Mesenchymal stem cell (in vitro differentiated cells and primary cell): ENCODE data around the gene SMIM41.

ENCODE experiments used
- DNase-seq: peaks from one replicate; pipeline ENCODE4 v3.0.0-alpha.2; 2013
- H2AFZ ChIP-seq: one replicate; pipeline ENCODE4 v1.6.1; 2013; ENCODE audit warnings: low read depth, mild to moderate bottlenecking, control low read depth, inconsistent platforms, low read length, moderate library complexity
- H2AK5ac ChIP-seq: 2 replicates; pipeline ENCODE4 v1.6.1; 2013; ENCODE audit warnings: low read length, moderate library complexity, mild to moderate bottlenecking, inconsistent platforms; ENCODE audit not compliant: severe bottlenecking
- H2BK120ac ChIP-seq: one replicate; pipeline ENCODE4 v1.6.1; 2013; ENCODE audit warnings: low read depth, mild to moderate bottlenecking, inconsistent platforms, low read length, moderate library complexity
- H2BK12ac ChIP-seq, 2 experiments: one replicate each; pipeline ENCODE4 v1.6.1; 2013; ENCODE audit warnings: inconsistent platforms in 2 of 2, low read length in 2 of 2, mild to moderate bottlenecking in 2 of 2, moderate library complexity in 2 of 2, control low read depth in 1 of 2
- H2BK15ac ChIP-seq: one replicate; pipeline ENCODE4 v1.6.1; 2013; ENCODE audit warnings: mild to moderate bottlenecking, low read depth, inconsistent platforms; ENCODE audit not compliant: poor library complexity, severe bottlenecking
- H2BK5ac ChIP-seq: 2 replicates; pipeline ENCODE4 v1.6.1; 2013; ENCODE audit warnings: low read depth, mild to moderate bottlenecking, low read length, control low read depth, inconsistent platforms; ENCODE audit not compliant: poor library complexity, severe bottlenecking
- H3K14ac ChIP-seq, 2 experiments: one replicate each; pipeline ENCODE4 v1.6.1; 2013; ENCODE audit warnings: inconsistent platforms in 2 of 2, low read length in 2 of 2, control low read depth in 1 of 2, mild to moderate bottlenecking in 1 of 2, moderate library complexity in 1 of 2
- H3K18ac ChIP-seq, 2 experiments: one replicate each; pipeline ENCODE4 v1.6.1; 2013; ENCODE audit warnings: inconsistent platforms in 2 of 2, low read length in 2 of 2, control low read depth in 1 of 2, low read depth in 1 of 2, mild to moderate bottlenecking in 1 of 2
- H3K23ac ChIP-seq, 2 experiments: one replicate each; pipeline ENCODE4 v1.6.1; 2013; ENCODE audit warnings: inconsistent platforms in 2 of 2, low read length in 2 of 2, mild to moderate bottlenecking in 2 of 2, moderate library complexity in 2 of 2, control low read depth in 1 of 2
- H3K27ac ChIP-seq: 2 replicates; pipeline ENCODE4 v1.5.1; 2013; ENCODE audit warnings: mild to moderate bottlenecking, moderate library complexity, low read length, control low read depth, inconsistent platforms; ENCODE audit not compliant: poor library complexity, severe bottlenecking
- H3K27me3 ChIP-seq, 2 experiments: 2 replicates each; pipeline versions ENCODE4 v1.6.1 to v1.7.0; 2013; ENCODE audit warnings: low read length in 2 of 2, mild to moderate bottlenecking in 2 of 2, moderate library complexity in 2 of 2, control low read depth in 1 of 2, inconsistent platforms in 1 of 2; ENCODE audit not compliant: control insufficient read depth in 1 of 2, insufficient read depth in 1 of 2
- H3K36me3 ChIP-seq, 2 experiments: 2 replicates each; pipeline versions ENCODE4 v1.6.1 to v1.7.0; 2013; ENCODE audit warnings: low read length in 2 of 2, control low read depth in 1 of 2, inconsistent platforms in 1 of 2, low read depth in 1 of 2, mild to moderate bottlenecking in 1 of 2; ENCODE audit not compliant: insufficient read depth in 2 of 2, control insufficient read depth in 1 of 2
- H3K4ac ChIP-seq, 2 experiments: one replicate each; pipeline ENCODE4 v1.6.1; 2013; ENCODE audit warnings: inconsistent platforms in 2 of 2, low read length in 2 of 2, mild to moderate bottlenecking in 2 of 2, moderate library complexity in 2 of 2, control low read depth in 1 of 2, low read depth in 1 of 2
- H3K4me1 ChIP-seq: 2 replicates; pipeline ENCODE4 v1.6.1; 2013; ENCODE audit warnings: low read depth, low read length, control low read depth; ENCODE audit not compliant: control insufficient read depth, insufficient read depth
- H3K4me2 ChIP-seq: 2 replicates; pipeline ENCODE4 v1.6.1; 2013; ENCODE audit warnings: low read length, mild to moderate bottlenecking, inconsistent platforms; ENCODE audit not compliant: poor library complexity, severe bottlenecking
- H3K4me3 ChIP-seq, 2 experiments: 2 replicates each; pipeline versions ENCODE4 v1.5.1 to v1.7.0; 2013; ENCODE audit warnings: low read length in 2 of 2, mild to moderate bottlenecking in 2 of 2, control low read depth in 1 of 2, low read depth in 1 of 2; ENCODE audit not compliant: insufficient read depth in 1 of 2
- H3K79me1 ChIP-seq: replicated peaks from 2 replicates; pipeline ENCODE4 v1.6.1; 2013; ENCODE audit warnings: mild to moderate bottlenecking, control low read depth, low read length, inconsistent platforms; ENCODE audit not compliant: poor library complexity, severe bottlenecking
- H3K9ac ChIP-seq: 2 replicates; pipeline ENCODE4 v1.7.0; 2013; ENCODE audit warnings: mild to moderate bottlenecking, low read length, moderate library complexity
- H3K9me3 ChIP-seq: 2 replicates; pipeline ENCODE4 v1.7.0; 2013; ENCODE audit warnings: mild to moderate bottlenecking, low read length; ENCODE audit not compliant: control insufficient read depth
- H4K8ac ChIP-seq: one replicate; pipeline ENCODE4 v1.6.1; 2013; ENCODE audit warnings: inconsistent platforms, mild to moderate bottlenecking, low read length, moderate library complexity
- H4K91ac ChIP-seq: one replicate; pipeline ENCODE4 v1.6.1; 2013; ENCODE audit warnings: mild to moderate bottlenecking, low read length, inconsistent platforms
- WGBS: methylation state at CpG from one replicate; pipeline ENCODE4 v1.1.7; 2013; ENCODE audit warnings: mixed read lengths; 5-methylcytosine and 5-hydroxymethylcytosine counted together

SMIM41 gene

GRCh38 chr12:52126050-52126604, 46.6 kb downstream of the SMIM41 start:
- Histone ChIP-seq H2BK12ac (no peak overlapping the region), H3K4me3 (no peak overlapping the region), H3K27ac (no peak overlapping the region), H4K8ac (no peak overlapping the region), H3K27me3 (peaks cover 38 to 51% of the 10 kb centered on the region in 2 experiments), H2AK5ac (no peak overlapping the region), H3K18ac (no peak overlapping the region), H2BK15ac (no peak overlapping the region), H3K4me1 (peaks cover 12% of the 10 kb centered on the region), H3K36me3 (no peaks in the 10 kb centered on the region), H2BK120ac (no peak overlapping the region), H2AFZ (no peak overlapping the region), H3K9ac (no peak overlapping the region), H4K91ac (no peak overlapping the region), H3K9me3 (no peaks in the 10 kb centered on the region), H2BK5ac (no peak overlapping the region), H3K14ac (no peak overlapping the region), H3K4ac (no peak overlapping the region), H3K4me2 (no peak overlapping the region), H3K23ac (no peak overlapping the region), H3K79me1 (no peaks in the 10 kb centered on the region)
- 77% methylated on average over 2 of the region's 2 CpGs for WGBS
- no peak for DNase-seq

GRCh38 chr12:52126605-52127578, 47.4 kb downstream of the SMIM41 start:
- no peak overlapping the region for H2AK5ac ChIP-seq
- DNase-seq, result no peak

DNA sequence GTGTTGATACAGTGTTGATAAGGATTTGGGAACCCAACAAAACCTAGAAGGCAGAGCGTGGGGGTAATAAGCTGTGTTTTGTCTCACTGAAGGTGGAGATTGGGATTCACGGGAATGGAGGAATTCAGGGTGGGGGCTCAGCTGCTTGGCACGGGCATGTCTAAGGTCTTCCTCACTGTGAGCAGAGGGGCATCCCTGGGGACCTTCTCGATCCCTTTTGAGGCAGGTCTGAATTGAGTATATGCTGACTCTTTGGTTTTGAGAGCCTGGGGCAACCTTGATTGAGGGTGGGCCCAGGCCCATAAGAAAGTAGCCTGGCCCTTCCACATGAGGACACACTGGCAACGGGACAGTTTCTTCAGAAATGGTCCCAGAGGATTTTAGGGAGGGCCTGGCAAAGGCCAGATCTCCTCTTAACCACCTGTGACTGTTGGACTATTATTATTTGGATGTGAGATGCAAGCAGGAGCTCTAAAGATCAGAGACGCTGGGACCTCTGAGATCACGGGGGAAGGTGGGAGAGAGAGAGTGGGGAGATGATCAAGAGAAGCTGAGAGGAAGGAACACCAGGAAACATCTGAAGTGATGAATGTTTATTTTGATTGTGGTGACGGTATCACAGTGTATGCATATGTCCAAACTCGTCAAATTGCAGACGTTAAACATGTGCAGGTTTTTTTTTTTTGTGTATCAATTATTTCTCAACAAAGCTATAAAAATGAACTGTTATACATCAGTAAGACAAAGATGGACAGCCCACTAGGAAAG, 48.4 kb downstream of the SMIM41 start:
- WGBS, result 76% methylated on average over 7 of the region's 10 CpGs
- Histone ChIP-seq H2BK12ac (no peak overlapping the region), H3K4me3 (no peak overlapping the region), H3K27ac (no peak overlapping the region), H3K23ac (no peak overlapping the region), H3K9me3 (no peaks in the 10 kb centered on the region), H3K9ac (no peak overlapping the region), H4K91ac (no peak overlapping the region), H2AFZ (no peak overlapping the region), H3K4me1 (peaks cover 9% of the 10 kb centered on the region), H3K36me3 (no peaks in the 10 kb centered on the region), H3K4ac (no peak overlapping the region), H3K79me1 (no peaks in the 10 kb centered on the region), H2AK5ac (no peak overlapping the region), H3K14ac (no peak overlapping the region), H3K27me3 (peaks cover 42 to 47% of the 10 kb centered on the region in 2 experiments), H4K8ac (no peak overlapping the region), H2BK15ac (no peak overlapping the region), H3K18ac (no peak overlapping the region), H3K4me2 (no peak overlapping the region), H2BK5ac (no peak overlapping the region), H2BK120ac (no peak overlapping the region)
- no peak for DNase-seq

More at GRCh38 chr12:52126605-52127578, 47.4 kb downstream of the SMIM41 start:
- WGBS, result 74% methylated on average over 21 of the region's 21 CpGs
- no peaks in the 10 kb centered on the region for H3K79me1 ChIP-seq
- no peak overlapping the region for H4K8ac ChIP-seq
- no peak overlapping the region for H2BK5ac ChIP-seq
- no peak overlapping the region for H2AFZ ChIP-seq
- no peak overlapping the region for H3K4me3 ChIP-seq
- peak overlapping the region in 1 of 2 experiments; percentile 11 for H3K18ac ChIP-seq
- H2BK120ac ChIP-seq, result no peak overlapping the region
- H4K91ac ChIP-seq, result no peak overlapping the region
- H3K9me3 ChIP-seq, result no peaks in the 10 kb centered on the region
- no peaks in the 10 kb centered on the region for H3K36me3 ChIP-seq
- H3K27me3 ChIP-seq, result peaks cover 44 to 48% of the 10 kb centered on the region in 2 experiments
- no peak overlapping the region for H3K14ac ChIP-seq
- H3K4me2 ChIP-seq, result no peak overlapping the region
- H2BK15ac ChIP-seq, result no peak overlapping the region
- H3K9ac ChIP-seq, result no peak overlapping the region
- H3K4ac ChIP-seq, result no peak overlapping the region
- no peak overlapping the region for H3K23ac ChIP-seq
- no peak overlapping the region for H3K27ac ChIP-seq
- peaks cover 9% of the 10 kb centered on the region for H3K4me1 ChIP-seq
- H2BK12ac ChIP-seq, result no peak overlapping the region

- no peak overlapping the region for H2BK120ac ChIP-seq
- no peaks in the 10 kb centered on the region for H3K9me3 ChIP-seq
- H2AK5ac ChIP-seq, result no peak overlapping the region
- H3K4me2 ChIP-seq, result no peak overlapping the region
- H2BK15ac ChIP-seq, result no peak overlapping the region
- no peak overlapping the region for H3K27ac ChIP-seq
- WGBS, result 75% methylated on average over 5 of the region's 5 CpGs
- H3K9ac ChIP-seq, result no peak overlapping the region
- H3K4me3 ChIP-seq, result no peak overlapping the region
- no peak overlapping the region for H2BK12ac ChIP-seq
- no peak overlapping the region for H3K18ac ChIP-seq
- H3K23ac ChIP-seq, result no peak overlapping the region
- H3K14ac ChIP-seq, result no peak overlapping the region
- H4K91ac ChIP-seq, result no peak overlapping the region
- no peaks in the 10 kb centered on the region for H3K36me3 ChIP-seq
- no peak overlapping the region for H2BK5ac ChIP-seq
- DNase-seq, result no peak
- peaks cover 19 to 41% of the 10 kb centered on the region in 2 experiments for H3K27me3 ChIP-seq
- no peaks in the 10 kb centered on the region for H3K79me1 ChIP-seq
- no peak overlapping the region for H4K8ac ChIP-seq
- peaks cover 3% of the 10 kb centered on the region for H3K4me1 ChIP-seq
- H2AFZ ChIP-seq, result no peak overlapping the region
- H3K4ac ChIP-seq, result no peak overlapping the region
Observed at GRCh38 chr12:52130711-52131110, 51.2 kb downstream of the SMIM41 start.
